Upper lobe of left lung (tissue), 6 donors: ENCODE measurements around the gene COG6. TPM values are rescaled to one million over a fixed set of nuclear protein-coding genes. Genes with fewer than 3 reads are reported as not detected.

Source experiments
- ATAC-seq, 2 donors: fragments of 200-7000 bp; cut with Tn5 transposase; one replicate each; pipeline ENCODE4 v1.9.1; 2022; ENCODE audit warnings: mild to moderate bottlenecking in 2 of 2, moderate library complexity in 2 of 2; ENCODE audit not compliant: low FRiP score in 2 of 2
- DNase-seq, 2 donors: peaks; one replicate each; pipeline ENCODE4 v3.0.0-alpha.2; 2019 to 2020
- H3K27ac ChIP-seq, 4 donors: fragments of 200-600 bp; sonication (generic); one replicate each; pipeline ENCODE4 v1.5.1; 2016 to 2019
- H3K27me3 ChIP-seq, 4 donors: fragments of 200-600 bp; sonication (generic); one replicate each; pipeline ENCODE4 v1.5.1; 2017 to 2019
- H3K36me3 ChIP-seq, 4 donors: fragments of 200-600 bp; sonication (generic); one replicate each; pipeline ENCODE4 v1.5.1; 2016 to 2019
- H3K4me1 ChIP-seq, 4 donors: fragments of 200-600 bp; sonication (generic); one replicate each; pipeline ENCODE4 v1.5.1; 2018 to 2019
- H3K4me3 ChIP-seq, 4 donors: fragments of 200-600 bp; sonication (generic); one replicate each; pipeline ENCODE4 v1.5.1; 2017 to 2019; ENCODE audit warnings: mild to moderate bottlenecking in 2 of 4, moderate library complexity in 1 of 4
- H3K9me3 ChIP-seq, 4 donors: fragments of 200-600 bp; sonication (generic); one replicate each; pipeline ENCODE4 v1.5.1; 2018 to 2019
- EP300 ChIP-seq, 4 donors: sonication (generic); formaldehyde crosslinking; IDR thresholded peaks; one replicate each; pipeline ENCODE4 v1.5.1; 2017; ENCODE audit warnings: antibody characterized with exemption in 4 of 4, control low read depth in 2 of 4
- POLR2A ChIP-seq, 4 donors: fragments of 450-650 bp; IDR thresholded peaks; one replicate each; pipeline ENCODE4 v1.5.1; 2016 to 2017; ENCODE audit warnings: antibody characterized with exemption in 4 of 4, mild to moderate bottlenecking in 2 of 4
- POLR2AphosphoS5 ChIP-seq, 2 donors: sonication (generic); formaldehyde crosslinking; IDR thresholded peaks; one replicate each; pipeline ENCODE4 v1.5.1; 2017; ENCODE audit warnings: antibody characterized with exemption in 2 of 2
- WGBS, 2 donors: methylation state at CpG; one replicate each; pipeline ENCODE4 v1.1.5; 2017 to 2018; 5-methylcytosine and 5-hydroxymethylcytosine counted together
- small RNA-seq, 4 donors: library from RNA; depleted of rRNA; stranded (forward); fragments of <200 nt; gene quantifications; one replicate each; pipeline ENCODE3, GENCODE V24; 2016
- total RNA-seq, 6 donors: library from RNA; depleted of rRNA in 4 of 6; stranded (reverse); fragments of >200 nt in 4 of 6; gene quantifications; one replicate each; pipeline versions ENCODE4 v1.1.0 to v1.2.1, GENCODE V29; 2016 to 2021
- TF ChIP-seq, protein P1 (sequence below), 6 experiments: fragments of 450-650 bp in 4 of 6; fragments of 200-600 bp in 2 of 6; sonication (generic) in 2 of 6; IDR thresholded peaks; one replicate each; pipeline ENCODE4 v1.5.1; 2016 to 2019; ENCODE audit warnings: antibody characterized with exemption in 6 of 6
- donor health status: DM: no; HTN: no; CAD: no; lungs with moderate emphysema.
- donor health status: DM: no; HTN: yes; CAD: no; lungs with severe emphysema.

The COG6 gene
- total RNA-seq, 6 donors from 2014 or later = 10.3 to 37.5 (median 17.2) TPM

DNA sequence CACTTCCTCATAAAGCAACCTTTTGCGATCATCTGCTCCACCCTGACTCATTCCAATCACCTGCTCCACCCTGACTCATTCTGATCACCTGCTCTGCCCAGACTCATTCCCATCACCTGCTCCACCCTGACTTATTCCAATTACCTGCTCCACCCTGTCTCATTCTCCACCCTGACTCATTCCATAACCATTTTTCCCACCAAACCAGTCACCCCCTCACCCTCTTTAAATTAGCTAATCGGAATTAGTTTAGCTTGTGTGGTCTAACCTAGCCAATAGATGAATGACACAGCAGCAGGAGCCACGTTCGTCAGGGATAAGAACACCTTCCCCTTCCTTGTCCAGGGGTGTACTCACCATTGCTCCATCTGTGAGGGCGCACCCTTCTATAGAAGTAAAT lies 134.0 kb downstream of the COG6 start:
- WGBS, 2 donors = 96% methylated on average over 5 of the region's 5 CpGs
- ATAC-seq (no peak), DNase-seq (no peak)
- Histone ChIP-seq H3K4me1 (no peaks in the 10 kb centered on the region), H3K36me3 (no peaks in the 10 kb centered on the region), H3K27ac (no peak overlapping the region), H3K27me3 (no peaks in the 10 kb centered on the region), H3K9me3 (peaks cover 0 to 5% (median 1%) of the 10 kb centered on the region in 4 donors), H3K4me3 (no peak overlapping the region)
- TF ChIP-seq EP300 (IDR thresholded peaks at IDR 0.05) = no peak
- TF ChIP-seq, protein P1, sequence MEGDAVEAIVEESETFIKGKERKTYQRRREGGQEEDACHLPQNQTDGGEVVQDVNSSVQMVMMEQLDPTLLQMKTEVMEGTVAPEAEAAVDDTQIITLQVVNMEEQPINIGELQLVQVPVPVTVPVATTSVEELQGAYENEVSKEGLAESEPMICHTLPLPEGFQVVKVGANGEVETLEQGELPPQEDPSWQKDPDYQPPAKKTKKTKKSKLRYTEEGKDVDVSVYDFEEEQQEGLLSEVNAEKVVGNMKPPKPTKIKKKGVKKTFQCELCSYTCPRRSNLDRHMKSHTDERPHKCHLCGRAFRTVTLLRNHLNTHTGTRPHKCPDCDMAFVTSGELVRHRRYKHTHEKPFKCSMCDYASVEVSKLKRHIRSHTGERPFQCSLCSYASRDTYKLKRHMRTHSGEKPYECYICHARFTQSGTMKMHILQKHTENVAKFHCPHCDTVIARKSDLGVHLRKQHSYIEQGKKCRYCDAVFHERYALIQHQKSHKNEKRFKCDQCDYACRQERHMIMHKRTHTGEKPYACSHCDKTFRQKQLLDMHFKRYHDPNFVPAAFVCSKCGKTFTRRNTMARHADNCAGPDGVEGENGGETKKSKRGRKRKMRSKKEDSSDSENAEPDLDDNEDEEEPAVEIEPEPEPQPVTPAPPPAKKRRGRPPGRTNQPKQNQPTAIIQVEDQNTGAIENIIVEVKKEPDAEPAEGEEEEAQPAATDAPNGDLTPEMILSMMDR (IDR thresholded peaks at IDR 0.05) = no peak
- no peak for TF ChIP-seq POLR2AphosphoS5 (IDR thresholded peaks at IDR 0.05)
- TF ChIP-seq POLR2A (IDR thresholded peaks at IDR 0.05) = no peak

Small RNA genes lying within 50 kb of the gene (small RNA-seq; reads per million reads assigned to genes)
- gene MIR4305 = 0 reads per million in 4 donors
- gene RNY4P14 = 0 to 0.72 (median 0.19) reads per million in 4 donors

Other genes starting within 250 kb of the COG6 start
- 100 to 1,000 TPM in 1 of 6 donors, 10 to 100 TPM in 5; 22.2 to 113 (median 51.8) TPM for gene LHFPL6, start 52.5 kb upstream of the COG6 start, total RNA-seq